G401.6 (cell line): Measurements from ENCODE around the gene C16orf95.
A peak's percentile ranks its signal among the peaks of the same experiment; 100 is the strongest.
"Not testable (repeated sequence)": the region's sequence is repeated elsewhere in the genome, so short reads cannot be mapped to it uniquely, and the experiment has no call there.

Experiments
- FAIRE-seq: peaks from 2 replicates; lab custom pipeline; 2012; peaks lifted over from hg19 to GRCh38; lab: Jason Lieb, UNC

C16orf95 gene

GRCh38 chr16:87316923-87317749, at the start of gene C16orf95:
C16orf95 (minus strand) TSS chr16:87317392; CDS start chr16:87317242, 150 bp downstream.
- FAIRE-seq: peak; percentile 63

DNA sequence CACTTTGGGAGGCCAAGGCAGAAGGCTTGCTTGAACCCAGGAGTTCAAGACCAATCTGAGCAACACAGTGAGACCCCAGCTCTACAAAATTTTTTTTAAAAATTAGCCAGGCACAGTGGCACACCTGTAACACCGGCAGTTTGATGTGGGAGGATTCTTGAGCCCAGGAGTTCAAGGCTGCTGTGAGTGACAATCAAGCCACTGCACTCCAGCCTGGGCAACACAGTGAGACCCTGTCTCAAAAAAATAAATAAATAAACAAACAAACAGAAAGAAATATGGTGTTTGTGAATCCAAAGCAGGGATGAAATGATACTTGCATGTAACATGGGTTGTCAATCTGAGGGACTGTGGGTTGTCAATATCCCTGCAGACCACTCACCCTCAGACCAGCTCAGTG, 49.7 kb upstream of the C16orf95 start:
- no peak for FAIRE-seq

DNA sequence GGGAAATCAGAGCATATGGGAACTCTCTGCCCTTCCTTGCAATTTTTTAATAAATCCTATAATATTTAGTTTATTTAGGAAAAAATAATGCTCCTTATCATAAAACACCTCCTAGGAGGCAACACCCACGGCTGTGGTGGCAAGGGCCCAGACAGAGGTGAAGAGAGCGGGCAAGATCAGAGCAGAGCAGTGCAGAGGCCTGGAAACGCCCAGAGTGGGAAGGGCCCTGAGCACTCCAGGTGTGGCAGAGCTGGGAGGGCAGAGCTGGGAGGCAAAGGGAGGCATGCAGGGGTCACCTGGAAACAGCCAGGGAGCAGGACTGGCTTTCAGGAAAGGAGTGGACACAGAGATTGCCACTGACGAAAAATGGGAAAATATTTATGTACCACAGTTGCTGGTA, 49.1 kb upstream of the C16orf95 start:
- FAIRE-seq: no peak

DNA sequence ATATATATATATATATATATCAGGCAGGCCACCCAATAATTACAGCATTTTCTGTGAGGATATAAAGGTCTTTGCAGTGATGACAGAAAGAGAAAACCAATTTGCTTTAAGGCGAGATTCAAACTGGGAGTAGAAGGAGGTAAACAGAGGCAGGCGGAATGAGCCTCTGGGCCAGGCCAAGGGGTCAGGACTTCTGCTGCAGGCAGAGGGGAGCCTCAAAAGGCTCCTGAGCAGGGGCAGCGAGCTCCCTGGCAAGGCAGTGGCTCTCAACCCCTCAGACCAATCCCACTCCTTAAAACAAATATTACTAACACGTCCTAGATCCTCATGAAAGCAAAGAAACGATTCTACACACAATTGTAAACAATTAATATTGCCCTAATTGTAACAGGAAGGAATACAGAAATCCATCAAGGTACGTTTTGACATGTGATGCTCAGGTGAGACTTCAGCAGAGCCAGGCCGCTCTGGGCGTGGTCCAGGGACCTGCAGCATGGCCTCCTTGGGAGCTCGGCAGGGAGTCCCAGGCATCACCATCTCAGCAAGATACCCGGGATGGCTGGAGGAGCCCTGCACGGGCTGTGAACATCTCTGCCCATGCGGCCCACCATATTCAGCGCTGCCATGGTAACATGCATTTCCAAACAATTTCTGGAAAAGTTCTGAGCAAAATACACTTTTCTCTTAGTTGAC, 48.0 kb upstream of the C16orf95 start:
- no peak for FAIRE-seq

- no peak for FAIRE-seq
Measured at GRCh38 chr16:87363771-87364455, 46.7 kb upstream of the C16orf95 start.

GRCh38 chr16:87362828-87363559, 45.8 kb upstream of the C16orf95 start:
- FAIRE-seq: not testable (repeated sequence)

GRCh38 chr16:87361916-87362619, 44.9 kb upstream of the C16orf95 start:
- no peak for FAIRE-seq

DNA sequence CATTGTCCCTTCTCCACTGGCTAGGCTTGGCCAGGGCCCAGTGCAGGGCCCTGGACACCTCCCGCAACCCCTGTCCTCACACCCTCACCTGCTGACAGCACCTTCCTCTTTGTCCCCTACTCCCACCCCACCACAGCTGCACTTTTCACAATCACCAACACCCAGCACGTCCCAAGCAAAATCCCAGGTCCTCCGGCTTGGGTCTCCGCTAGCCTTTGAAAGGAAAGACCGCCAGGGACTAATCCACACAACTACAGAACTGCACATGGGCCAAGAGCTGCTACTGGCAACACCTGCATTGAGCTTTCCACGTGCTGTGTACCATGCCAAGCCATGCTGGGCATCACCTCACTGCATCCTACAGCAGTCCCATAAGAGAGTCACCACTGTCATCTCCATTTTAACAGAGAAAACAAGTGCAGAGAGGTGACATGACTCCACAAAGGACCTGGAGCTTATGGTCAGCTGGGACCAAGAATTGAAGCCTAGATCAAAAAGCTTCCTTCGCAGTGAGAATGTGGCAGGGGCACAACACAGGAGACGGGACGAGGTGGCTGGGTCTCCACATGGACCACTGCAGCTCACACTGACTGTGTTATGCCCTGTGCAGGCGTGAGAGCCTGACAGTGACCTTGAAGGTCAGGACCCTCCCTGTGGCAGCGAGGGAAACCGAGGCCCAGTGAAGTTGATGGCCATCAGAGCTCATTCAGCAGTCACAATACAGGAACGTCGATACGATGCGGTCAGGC, 43.8 kb upstream of the C16orf95 start:
- FAIRE-seq: no peak

- no peak for FAIRE-seq
Measured at GRCh38 chr16:87359121-87359520, 41.9 kb upstream of the C16orf95 start.

DNA sequence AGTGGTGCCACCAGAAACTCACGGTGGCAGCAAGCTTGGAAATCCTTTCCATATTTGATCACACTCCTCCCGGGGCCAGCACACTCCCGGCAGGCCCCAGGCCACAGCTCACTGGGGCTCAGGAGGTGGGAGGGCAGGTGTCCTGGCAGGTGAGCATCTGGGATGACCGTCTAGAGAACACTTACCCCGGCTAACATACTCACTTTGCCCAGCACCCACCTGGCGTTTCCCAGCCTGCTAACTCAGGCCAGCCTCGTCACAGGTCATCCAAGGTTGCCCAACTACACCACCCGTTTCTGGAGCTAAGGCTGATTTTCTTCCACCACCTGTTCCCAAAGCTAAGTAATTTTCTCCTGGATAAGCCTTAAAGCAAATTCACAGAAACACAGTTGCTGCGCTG, 41.5 kb upstream of the C16orf95 start:
- no peak for FAIRE-seq

DNA sequence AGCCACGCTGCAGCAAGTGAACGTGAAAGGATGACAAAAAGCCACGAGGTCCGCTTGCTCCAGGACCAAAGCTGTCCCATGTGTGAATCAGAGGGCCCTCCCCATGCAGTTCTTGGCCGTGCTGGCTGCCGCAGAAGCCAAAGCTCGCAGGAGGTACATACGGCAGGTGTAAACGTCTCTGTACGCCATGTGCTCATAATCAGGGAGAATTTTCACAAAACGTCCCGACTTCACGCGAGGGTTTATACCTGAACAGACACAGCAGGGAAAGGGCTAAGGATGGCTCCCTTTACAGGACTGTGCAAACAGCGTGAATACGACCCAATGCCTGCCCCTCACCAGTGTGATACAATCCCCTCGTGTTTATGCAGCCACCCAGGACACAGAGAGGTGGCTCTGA, 41.1 kb upstream of the C16orf95 start:
- FAIRE-seq: no peak

DNA sequence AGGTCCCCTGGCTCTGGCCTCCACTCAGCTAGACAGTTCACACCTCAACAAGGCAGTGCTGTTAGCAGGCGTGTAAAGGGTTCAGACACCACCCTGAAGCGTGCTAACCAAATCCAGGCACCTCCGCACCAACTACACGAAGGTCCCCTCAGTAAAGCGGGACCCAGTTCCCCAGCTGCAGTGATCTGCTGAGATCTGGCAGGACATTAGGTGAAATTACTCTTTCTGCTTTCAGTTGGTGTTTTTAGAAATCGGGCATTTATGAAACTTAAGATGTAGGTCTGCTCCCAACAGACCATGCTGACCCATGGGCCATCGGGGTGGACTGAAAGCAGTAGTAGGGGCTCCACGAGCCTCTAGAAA, 39.3 kb upstream of the C16orf95 start:
- no peak for FAIRE-seq

GRCh38 chr16:87353613-87354012, 36.4 kb upstream of the C16orf95 start:
- no peak for FAIRE-seq

- FAIRE-seq: no peak
Measured at GRCh38 chr16:87352818-87353217, 35.6 kb upstream of the C16orf95 start.

DNA sequence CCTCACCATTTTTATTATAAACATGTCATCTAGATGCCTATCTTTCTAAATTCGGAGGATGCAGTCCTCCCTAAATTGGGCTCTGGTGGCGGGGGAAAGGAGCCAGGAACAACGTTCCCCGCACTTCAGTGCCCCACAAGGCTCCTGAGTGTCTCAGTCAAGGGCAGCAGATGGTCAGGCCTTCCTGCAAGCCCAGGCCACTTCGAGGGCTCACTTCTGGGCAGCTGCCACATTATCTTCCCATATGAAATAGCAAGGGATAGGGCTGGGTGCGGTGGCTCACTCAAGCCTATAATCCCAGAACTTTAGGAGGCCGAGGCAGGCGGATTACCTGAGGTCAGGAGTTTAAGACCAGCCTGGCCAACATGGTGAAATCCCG, 34.1 kb upstream of the C16orf95 start:
- no peak for FAIRE-seq

- no peak for FAIRE-seq
Measured at GRCh38 chr16:87350681-87351319, 33.6 kb upstream of the C16orf95 start.

DNA sequence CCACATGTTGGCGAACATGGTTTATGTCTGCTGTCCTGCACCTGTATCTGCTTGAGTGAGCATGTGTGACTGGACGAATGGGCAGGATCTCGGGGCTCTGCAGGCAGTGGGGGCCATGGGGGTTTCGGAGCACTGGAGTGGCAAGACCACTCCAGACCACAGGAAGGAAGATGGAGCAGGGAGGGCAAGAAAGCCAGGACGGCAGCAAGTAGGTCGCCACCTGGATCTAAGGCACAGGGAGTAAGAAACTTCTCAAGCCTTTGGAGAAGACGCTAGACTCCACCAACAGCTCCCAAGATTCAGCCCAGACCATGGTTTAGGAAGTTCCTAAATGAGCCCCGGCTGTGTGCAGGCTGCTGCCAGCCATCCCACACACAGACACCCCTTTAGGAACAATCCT, 32.8 kb upstream of the C16orf95 start:
- no peak for FAIRE-seq

- no peak for FAIRE-seq
Measured at GRCh38 chr16:87348616-87349157, 31.5 kb upstream of the C16orf95 start.

- FAIRE-seq: no peak
Measured at GRCh38 chr16:87347932-87348615, 30.9 kb upstream of the C16orf95 start.
